Right cardiac atrium (tissue), 5 donors: ENCODE data around the gene TAF4. TPM values are rescaled to one million over a fixed set of nuclear protein-coding genes. Genes with fewer than 3 reads are reported as not detected.
"Not testable (repeated sequence)": the region's sequence is repeated elsewhere in the genome, so short reads cannot be mapped to it uniquely, and the experiment has no call there.

Source experiments
- ATAC-seq, 2 donors: fragments of 200-7000 bp; cut with Tn5 transposase; one replicate each; pipeline versions ENCODE4 v1.8.0 to v1.9.1; 2020; ENCODE audit warnings: moderate library complexity in 2 of 2, mild to moderate bottlenecking in 1 of 2
- DNase-seq, 3 donors: peaks; one replicate each; pipeline ENCODE4 v3.0.0-alpha.2; 2020
- H3K27ac ChIP-seq: one replicate; pipeline ENCODE4 v1.5.1; 2013; ENCODE audit warnings: mild to moderate bottlenecking, low read length, control low read depth, moderate library complexity
- H3K27me3 ChIP-seq: one replicate; pipeline ENCODE4 v1.6.1; 2013; ENCODE audit not compliant: control insufficient read depth, insufficient read depth
- H3K4me1 ChIP-seq: one replicate; pipeline ENCODE4 v1.6.1; 2013; ENCODE audit warnings: low read length; ENCODE audit not compliant: control insufficient read depth, insufficient read depth
- H3K4me3 ChIP-seq: one replicate; pipeline ENCODE4 v1.5.1; 2013; ENCODE audit warnings: low read length, control low read depth
- H3K9me3 ChIP-seq: one replicate; pipeline ENCODE4 v1.6.1; 2013; ENCODE audit warnings: low read length; ENCODE audit not compliant: control insufficient read depth
- WGBS: extraction: QIAGEN DNeasy Blood & Tissue Kit; methylation state at CpG from one replicate; pipeline ENCODE4 v1.1.7; 2013; 5-methylcytosine and 5-hydroxymethylcytosine counted together
- intact Hi-C, 4 donors: fragments of 100-400 bp; cut with DNase I; formaldehyde crosslinking; loops; one replicate each; pipeline versions ENCODE4 v1.11.0 to v1.14.0; 2022 to 2023
- polyA plus RNA-seq: library from polyadenylated mRNA; stranded (reverse); fragments of 200-250 nt; gene quantifications from one replicate; pipeline ENCODE4 v1.2.3, GENCODE V29; 2013
- total RNA-seq, 4 donors: library from RNA; stranded (reverse); fragmentation: NEBNext Ultra II Directional; extraction: Animal tissue kit (Norgen Biotek cat#: 25700); gene quantifications; one replicate each; pipeline ENCODE4 v1.2.1, GENCODE V29; 2021
- donor health status: healthy with polysubstance abuse.
- donor health status: DM: no; HTN: yes; CAD: no.
- donor health status: DM: no; HTN: no; CAD: no.
- donor health status: DM: no; HTN: yes; CAD: no; lungs with severe emphysema.
- donor health status: DM: yes; HTN: yes; CAD: no.

Gene TAF4
- total and polyA plus RNA-seq, 5 donors, result 3.8 to 13.6 (median 8.3) TPM

DNA sequence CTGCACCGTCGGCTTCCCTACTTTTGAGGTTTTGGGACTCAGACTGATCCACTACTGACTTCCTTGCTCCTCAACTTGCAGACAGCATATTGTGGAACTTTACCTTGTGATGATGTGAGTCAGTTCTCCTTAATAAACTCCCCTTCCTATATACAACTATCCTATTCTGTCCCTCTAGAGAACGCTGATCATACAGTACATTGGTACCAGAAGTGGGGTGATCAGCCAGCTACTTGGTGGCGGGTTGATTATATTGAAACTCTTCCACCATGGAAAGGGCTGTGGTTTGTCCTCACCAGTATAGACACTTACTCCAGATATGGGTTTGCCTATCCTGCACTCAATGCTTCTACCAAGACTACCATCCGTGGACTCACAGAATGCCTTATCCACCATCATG, 7.6 kb upstream of the TAF4 start:
- no peak for ATAC-seq
- no peak for DNase-seq
- intact Hi-C loops, result loop anchor here in 1 of 4 donors (5.0 kb wide), 1 partner anchor 44 kb away; no protein-coding TSS in a partner anchor
- Histone ChIP-seq H3K4me3 (no peak overlapping the region), H3K27me3 (no peaks in the 10 kb centered on the region), H3K27ac (no peak overlapping the region), H3K4me1 (no peaks in the 10 kb centered on the region), H3K9me3 (peaks cover 5% of the 10 kb centered on the region)
- 92% methylated on average over 5 of the region's 5 CpGs for WGBS

DNA sequence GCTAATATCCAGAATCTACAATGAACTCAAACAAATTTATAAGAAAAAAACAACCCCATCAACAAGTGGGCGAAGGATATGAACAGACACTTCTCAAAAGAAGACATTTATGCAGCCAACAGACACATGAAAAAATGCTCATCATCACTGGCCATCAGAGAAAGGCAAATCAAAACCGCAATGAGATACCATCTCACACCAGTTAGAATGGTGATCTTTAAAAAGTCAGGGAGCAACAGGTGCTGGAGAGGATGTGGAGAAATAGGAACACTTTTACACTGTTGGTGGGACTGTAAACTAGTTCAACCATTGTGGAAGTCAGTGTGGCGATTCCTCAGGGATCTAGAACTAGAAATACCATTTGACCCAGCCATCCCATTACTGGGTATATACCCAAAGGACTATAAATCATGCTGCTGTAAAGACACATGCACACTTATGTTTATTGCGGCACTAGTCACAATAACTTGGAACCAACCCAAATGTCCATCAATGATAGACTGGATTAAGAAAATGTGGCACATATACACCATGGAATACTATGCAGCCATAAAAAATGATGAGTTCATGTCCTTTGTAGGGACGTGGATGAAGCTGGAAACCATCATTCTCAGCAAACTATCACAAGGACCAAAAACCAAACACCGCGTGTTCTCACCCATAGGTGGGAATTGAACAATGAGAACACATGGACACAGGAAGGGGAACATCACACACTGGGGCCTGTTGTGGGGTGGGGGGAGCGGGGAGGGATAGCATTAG, 6.2 kb upstream of the TAF4 start:
- H3K4me1 ChIP-seq, H3K9me3 ChIP-seq, DNase-seq, H3K4me3 ChIP-seq, H3K27me3 ChIP-seq, H3K27ac ChIP-seq, ATAC-seq: not testable (repeated sequence)
- intact Hi-C loops, result loop anchor here in 1 of 4 donors (5.0 kb wide), 1 partner anchor 45 kb away; no protein-coding TSS in a partner anchor
- 71% methylated on average over 6 of the region's 8 CpGs for WGBS

DNA sequence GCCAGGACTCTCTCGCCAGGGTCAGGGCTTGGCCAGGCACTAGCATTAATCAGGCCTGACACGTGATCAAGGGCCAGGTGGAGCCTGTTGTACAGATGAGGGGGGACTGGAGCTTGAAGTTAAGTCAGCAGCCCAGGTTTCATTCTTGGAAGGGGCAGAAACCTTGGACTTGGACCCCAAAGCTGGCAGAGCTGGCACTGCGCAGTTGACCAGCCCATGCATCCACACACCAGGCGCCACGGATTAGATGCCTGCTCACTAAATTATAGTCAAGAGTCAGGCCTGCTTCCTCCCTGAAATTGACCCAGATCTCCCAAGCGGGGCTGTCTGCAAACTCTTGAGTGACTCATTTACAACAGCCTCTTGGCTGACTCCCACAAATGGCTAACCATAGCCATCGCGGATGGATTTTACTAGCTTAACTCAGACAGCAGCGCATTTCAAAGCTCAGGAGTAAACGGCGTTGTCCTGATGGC, 4.1 kb upstream of the TAF4 start:
- no peak overlapping the region for H3K4me3 ChIP-seq
- no peaks in the 10 kb centered on the region for H3K27me3 ChIP-seq
- ATAC-seq (no peak), DNase-seq (no peak)
- H3K4me1 ChIP-seq, result no peaks in the 10 kb centered on the region
- no peak overlapping the region for H3K27ac ChIP-seq
- H3K9me3 ChIP-seq, result peaks cover 5% of the 10 kb centered on the region
- intact Hi-C loops, result loop anchor here (5.0 to 10.0 kb wide), 3 partner anchors 48 to 55 kb away; partner anchors contain the start of gene LSM14B (in 2 of the 4)
- WGBS, result 88% methylated on average over 11 of the region's 11 CpGs

DNA sequence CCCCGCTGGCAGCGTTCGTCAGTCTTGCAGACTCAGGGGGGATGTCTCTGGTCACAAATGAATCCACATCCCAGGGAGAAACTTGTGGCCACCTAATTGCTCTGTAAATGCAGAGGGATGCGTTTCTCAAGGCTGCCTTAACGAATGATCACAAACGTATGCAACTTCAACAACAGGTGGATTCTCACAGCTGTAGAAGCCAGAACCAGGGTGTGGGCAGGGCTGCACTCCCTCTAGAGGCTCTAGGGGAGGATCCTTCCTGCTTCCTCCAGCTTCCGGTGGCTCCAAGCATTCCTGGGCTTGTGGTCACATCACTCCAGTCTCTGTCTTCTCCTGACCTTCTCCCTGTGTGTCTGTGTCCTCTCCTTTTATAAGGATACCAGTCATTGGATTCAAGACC, 3.3 kb upstream of the TAF4 start:
- H3K9me3 ChIP-seq, result peaks cover 5% of the 10 kb centered on the region
- DNase-seq (no peak), ATAC-seq (no peak)
- no peak overlapping the region for H3K27ac ChIP-seq
- no peaks in the 10 kb centered on the region for H3K27me3 ChIP-seq
- 89% methylated on average over 7 of the region's 7 CpGs for WGBS
- peaks cover 4% of the 10 kb centered on the region for H3K4me1 ChIP-seq
- H3K4me3 ChIP-seq, result no peak overlapping the region
- intact Hi-C loops, result loop anchor here in 3 of 4 donors (5.0 to 10.0 kb wide), 3 partner anchors 48 to 56 kb away; partner anchors contain the start of gene LSM14B (in 2 of the 3)

DNA sequence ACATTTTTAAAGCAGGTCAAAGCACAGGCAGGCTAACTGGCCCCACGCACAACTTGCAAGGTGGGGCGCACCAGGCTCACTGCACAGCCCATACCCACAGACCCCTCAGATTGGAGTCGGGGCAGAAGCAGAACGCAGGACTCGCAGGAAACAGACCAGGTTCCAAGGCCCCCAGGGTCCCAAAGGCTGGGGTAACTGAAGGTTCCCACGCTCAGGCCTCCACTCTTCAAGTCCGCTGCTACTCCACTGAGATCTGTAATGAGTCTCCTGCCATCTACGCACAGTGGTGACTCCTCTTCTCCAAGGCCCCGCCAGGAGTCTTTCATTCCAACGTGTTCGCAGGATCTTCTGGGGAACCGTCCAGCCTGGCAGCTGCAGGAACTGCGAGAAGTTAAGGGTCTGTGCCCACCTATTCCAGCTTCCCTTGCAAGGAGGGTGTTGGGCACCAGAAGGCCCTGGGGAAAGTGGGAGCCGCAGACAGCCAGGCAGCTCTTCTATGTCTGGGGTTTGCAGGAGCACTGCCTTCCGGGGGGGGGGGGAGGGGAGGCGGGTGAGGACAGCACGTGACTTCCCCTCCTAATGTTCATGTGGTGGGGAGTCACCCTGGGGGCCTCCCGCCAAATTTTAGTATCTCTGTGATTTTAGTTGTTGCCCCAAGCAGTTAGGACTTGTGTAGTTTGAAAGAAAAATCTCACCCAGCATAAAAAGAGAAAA, 2.0 kb upstream of the TAF4 start:
- intact Hi-C loops, result loop anchor here in 3 of 4 donors (5.0 to 10.0 kb wide), 3 partner anchors 50 to 57 kb away; partner anchors contain the start of gene LSM14B (in 2 of the 3)
- no peaks in the 10 kb centered on the region for H3K27me3 ChIP-seq

DNA sequence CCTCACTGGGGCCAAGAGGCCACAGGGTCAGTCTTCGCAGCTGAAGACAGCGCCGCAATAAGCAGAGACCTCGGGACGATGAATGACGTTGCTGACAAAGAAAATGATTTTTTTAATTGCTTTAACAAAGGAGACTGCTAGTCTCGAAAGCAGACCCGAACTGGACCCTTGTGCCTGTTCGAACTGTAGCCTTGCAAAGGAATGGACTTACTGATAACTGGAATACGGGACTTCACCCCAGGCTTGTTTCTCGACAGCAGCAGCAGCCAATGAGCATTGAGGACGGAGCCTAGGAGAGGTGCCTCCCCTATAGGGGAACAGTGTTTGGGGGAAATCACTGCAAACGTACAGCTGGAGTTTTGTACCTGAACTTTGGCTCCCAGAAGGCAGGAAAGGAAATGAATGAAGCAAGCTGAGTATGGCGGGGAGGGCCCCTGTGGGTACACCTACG, 1.3 kb upstream of the TAF4 start:
- Histone ChIP-seq H3K27me3 (no peaks in the 10 kb centered on the region), H3K27ac (peak overlapping the region; percentile 28), H3K4me3 (peak overlapping the region; percentile 81), H3K4me1 (peaks cover 6% of the 10 kb centered on the region), H3K9me3 (no peaks in the 10 kb centered on the region)
- intact Hi-C loops, result loop anchor here in 3 of 4 donors (5.0 to 10.0 kb wide), 3 partner anchors 50 to 58 kb away; partner anchors contain the start of gene LSM14B (in 2 of the 3)
- DNase-seq, result no peak
- ATAC-seq, result peak; percentile 37 to 49
- 15% methylated on average over 15 of the region's 15 CpGs for WGBS

More for the DNA sequence above, 2.0 kb upstream of the TAF4 start:
- ATAC-seq, result no peak
- no peak for DNase-seq
- Histone ChIP-seq H3K4me1 (peaks cover 6% of the 10 kb centered on the region), H3K4me3 (no peak overlapping the region), H3K27ac (no peak overlapping the region), H3K9me3 (no peaks in the 10 kb centered on the region)
- WGBS, result 66% methylated on average over 18 of the region's 18 CpGs

DNA sequence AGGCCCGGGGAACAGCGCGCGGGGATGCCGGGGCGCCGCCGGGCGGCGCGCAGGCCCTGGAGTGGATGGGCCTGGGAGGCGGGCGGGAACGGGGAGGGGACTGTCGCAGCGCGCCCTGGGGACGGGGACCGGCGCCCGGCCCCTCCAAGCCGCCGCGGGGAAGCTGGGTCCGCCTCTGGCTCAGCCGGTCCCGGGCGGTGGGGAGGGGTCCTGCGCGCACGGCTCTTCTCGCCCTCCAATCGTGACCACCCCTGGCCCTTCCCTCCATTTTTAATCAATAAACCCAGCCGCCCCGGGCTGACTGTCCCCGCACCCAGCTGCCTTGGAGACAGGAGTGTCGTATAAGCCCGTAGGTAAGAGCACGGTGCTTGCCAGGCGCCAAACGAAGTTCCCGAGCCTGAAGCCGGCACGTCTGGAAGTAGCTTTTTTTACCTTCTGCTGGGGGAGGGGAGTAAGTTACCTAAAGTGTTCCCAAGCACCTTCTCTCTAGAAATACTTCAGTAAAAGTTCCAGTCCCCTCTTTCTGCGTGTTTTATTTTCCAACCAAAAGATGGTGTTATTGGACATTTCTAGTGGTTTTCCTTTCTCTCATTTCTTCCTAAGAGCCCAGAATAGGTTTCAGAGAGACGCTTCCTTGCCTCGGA, 780 bp upstream of the TAF4 start:
- H3K4me1 ChIP-seq, result peaks cover 6% of the 10 kb centered on the region
- no peaks in the 10 kb centered on the region for H3K27me3 ChIP-seq
- under 1% methylated on average over 47 of the region's 47 CpGs for WGBS
- ATAC-seq (peak; percentile 61 to 69), DNase-seq (peak; percentile 40 to 82 (median 81))
- H3K4me3 ChIP-seq, result peak overlapping the region; percentile 81
- no peaks in the 10 kb centered on the region for H3K9me3 ChIP-seq
- H3K27ac ChIP-seq, result peak overlapping the region; percentile 44
- intact Hi-C loops, result loop anchor here in 3 of 4 donors (5.0 to 10.0 kb wide), 3 partner anchors 51 to 58 kb away; partner anchors contain the start of gene LSM14B (in 2 of the 3)

DNA sequence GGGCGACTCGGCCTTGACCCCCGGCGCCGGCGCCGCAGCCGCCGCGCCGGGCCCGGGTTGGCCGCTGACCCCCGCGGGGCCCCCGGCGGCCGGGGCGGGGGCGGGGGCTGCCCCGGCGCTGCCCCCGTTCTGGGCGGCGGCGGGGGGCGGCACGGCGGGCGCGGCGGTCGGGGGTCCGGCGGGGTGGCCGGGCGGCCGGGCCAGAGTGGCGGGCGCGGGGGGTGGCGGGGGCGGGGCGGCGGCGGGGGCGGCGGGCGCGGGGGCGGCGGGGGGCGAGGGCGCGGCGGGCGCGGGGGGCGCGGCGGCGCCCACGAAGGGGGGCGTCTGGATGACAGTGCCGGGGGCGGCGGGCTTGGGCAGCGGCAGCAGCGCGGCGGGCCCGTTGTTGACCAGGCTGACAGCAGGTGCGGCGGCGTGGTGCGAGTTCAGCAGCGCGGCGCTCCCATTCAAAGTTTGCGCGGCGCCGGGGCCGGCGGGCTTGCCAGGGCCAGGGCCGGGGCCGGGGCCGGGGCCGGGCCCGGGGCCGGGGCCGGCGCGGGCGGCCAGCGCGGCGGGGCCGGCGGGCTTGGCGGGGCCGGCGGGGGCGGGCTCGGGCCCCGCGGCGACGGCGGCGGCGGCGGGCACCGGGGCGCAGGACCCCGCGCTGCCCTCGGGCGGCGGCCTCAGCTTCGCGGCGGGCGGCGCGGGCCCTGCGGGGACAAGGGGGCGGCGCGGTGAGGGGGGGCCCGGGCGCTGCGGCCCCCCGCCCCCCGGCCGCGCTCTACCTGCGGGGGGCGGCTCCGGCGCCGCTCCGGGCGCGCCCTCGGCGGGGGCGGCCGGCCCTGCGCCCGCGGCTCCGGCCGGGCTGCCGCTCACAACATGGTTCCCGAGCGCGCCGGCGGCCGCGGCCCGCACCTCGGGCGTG, 659 bp downstream of the TAF4 start:
- ATAC-seq (peak in 1 of 2 donors; percentile 7), DNase-seq (peak in 1 of 3 donors; percentile 71)
- Histone ChIP-seq H3K27me3 (no peaks in the 10 kb centered on the region), H3K27ac (peak overlapping the region; percentile 43), H3K4me1 (peaks cover 6% of the 10 kb centered on the region), H3K9me3 (no peaks in the 10 kb centered on the region), H3K4me3 (peak overlapping the region; percentile 82)
- under 1% methylated on average over 132 of the region's 165 CpGs for WGBS
- intact Hi-C loops, result loop anchor here in 3 of 4 donors (5.0 to 10.0 kb wide), 4 partner anchors 52 to 67 kb away; partner anchors contain the start of gene LSM14B (in 2 of the 3)

DNA sequence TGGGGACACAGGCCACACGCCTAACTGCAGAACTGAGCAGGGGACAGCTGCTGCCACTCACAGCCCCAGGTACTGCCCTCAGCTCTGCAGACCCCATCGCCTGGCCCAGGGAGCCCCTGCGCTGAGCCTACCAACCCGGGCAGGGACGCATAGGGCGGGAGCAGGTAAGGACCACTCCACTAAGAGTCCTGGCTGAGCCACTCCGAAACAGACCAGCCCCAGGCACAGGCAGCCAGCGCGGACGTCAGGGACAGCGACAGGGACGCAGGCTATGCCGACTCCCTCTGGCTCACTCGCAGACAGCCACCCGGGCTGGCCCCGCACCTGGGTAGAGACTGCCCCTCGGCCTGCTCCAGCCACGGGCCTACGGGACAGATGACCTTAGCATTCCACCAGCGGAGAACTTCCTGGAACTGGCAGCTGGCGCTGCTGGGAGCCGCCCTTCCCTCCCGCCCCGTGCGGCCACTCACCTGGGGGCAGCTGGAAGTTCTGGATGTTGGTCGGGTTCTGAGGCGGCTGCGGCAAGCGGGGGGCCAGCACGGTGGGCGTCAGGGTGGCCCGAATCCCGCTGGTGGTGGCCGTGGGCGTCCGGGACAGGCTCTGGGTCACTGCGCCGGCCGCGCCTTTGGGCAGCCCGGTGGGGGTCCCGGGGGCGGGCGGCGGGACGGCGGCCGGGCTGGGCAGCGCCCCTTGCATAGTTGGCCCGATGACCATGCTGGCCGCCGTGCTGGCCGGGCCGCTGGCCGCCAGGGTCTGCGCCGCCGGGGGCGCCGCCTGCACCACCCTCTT, 1.5 kb downstream of the TAF4 start:
- DNase-seq (peak; percentile 45 to 76 (median 76)), ATAC-seq (peak; percentile 25 to 52)
- WGBS, result 18% methylated on average over 60 of the region's 60 CpGs
- H3K27ac ChIP-seq, result no peak overlapping the region
- peak overlapping the region; percentile 82 for H3K4me3 ChIP-seq
- no peaks in the 10 kb centered on the region for H3K27me3 ChIP-seq
- intact Hi-C loops, result loop anchor here in 2 of 4 donors (5.0 to 10.0 kb wide), 2 partner anchors 61 to 68 kb away; partner anchors contain the start of gene LSM14B (in 1 of the 2)
- H3K9me3 ChIP-seq, result no peaks in the 10 kb centered on the region
- H3K4me1 ChIP-seq, result peaks cover 6% of the 10 kb centered on the region
